ENCODE data around the gene RAB35.

RAB35 gene

DNA sequence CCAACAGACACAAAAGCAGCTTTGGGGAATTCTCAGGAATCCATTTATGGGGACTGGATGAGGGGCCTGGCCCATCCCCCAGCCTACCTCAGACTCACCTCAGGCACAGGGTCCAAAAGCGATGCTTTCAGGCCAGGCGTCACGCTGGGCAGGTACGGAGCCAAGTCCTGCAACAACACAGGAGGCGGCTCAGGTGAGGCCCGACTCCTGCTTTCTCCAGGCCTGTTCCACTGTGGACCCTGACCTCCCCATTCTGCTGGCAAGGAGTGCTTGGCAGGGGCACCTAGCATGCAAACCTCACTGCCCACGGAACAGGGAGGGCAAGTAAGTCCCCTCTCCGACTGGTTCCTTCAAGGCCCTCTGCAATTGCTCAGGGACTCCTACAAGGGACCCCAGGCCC is 28.6 kb upstream of the RAB35 start:
- TF ChIP-seq EP300 (IDR thresholded peaks at IDR 0.05; ENCODE audit: borderline replicate concordance) (no peak), CREB1 (IDR thresholded peaks at IDR 0.05; ENCODE audit: low read depth) (no peak), TEAD4 (IDR thresholded peaks at IDR 0.05) (no peak), TAF1 (IDR thresholded peaks at IDR 0.05; ENCODE audit: low read depth) (no peak), EGR1 (IDR thresholded peaks at IDR 0.05) (no peak), FOXM1 (IDR thresholded peaks at IDR 0.05; ENCODE audit: borderline replicate concordance, low read depth) (no peak), RAD21 (IDR thresholded peaks at IDR 0.05; ENCODE audit: low read depth) (no peak), REST (IDR thresholded peaks at IDR 0.05; ENCODE audit: low read depth) (no peak), TCF12 (IDR thresholded peaks at IDR 0.05; ENCODE audit: low read depth) (no peak), CEBPB (IDR thresholded peaks at IDR 0.05) (no peak), ZBTB7A (IDR thresholded peaks at IDR 0.05; ENCODE audit: low read depth) (no peak), YY1 (IDR thresholded peaks at IDR 0.05; ENCODE audit: low read depth) (no peak), NFIC (IDR thresholded peaks at IDR 0.05) (no peak)
- TF ChIP-seq, protein P1, sequence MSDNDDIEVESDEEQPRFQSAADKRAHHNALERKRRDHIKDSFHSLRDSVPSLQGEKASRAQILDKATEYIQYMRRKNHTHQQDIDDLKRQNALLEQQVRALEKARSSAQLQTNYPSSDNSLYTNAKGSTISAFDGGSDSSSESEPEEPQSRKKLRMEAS (IDR thresholded peaks at IDR 0.05), result no peak
- TF ChIP-seq, protein P2, sequence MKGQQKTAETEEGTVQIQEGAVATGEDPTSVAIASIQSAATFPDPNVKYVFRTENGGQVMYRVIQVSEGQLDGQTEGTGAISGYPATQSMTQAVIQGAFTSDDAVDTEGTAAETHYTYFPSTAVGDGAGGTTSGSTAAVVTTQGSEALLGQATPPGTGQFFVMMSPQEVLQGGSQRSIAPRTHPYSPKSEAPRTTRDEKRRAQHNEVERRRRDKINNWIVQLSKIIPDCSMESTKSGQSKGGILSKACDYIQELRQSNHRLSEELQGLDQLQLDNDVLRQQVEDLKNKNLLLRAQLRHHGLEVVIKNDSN (IDR thresholded peaks at IDR 0.05), result no peak

GRCh38 chr12:120144215-120144614 is 27.7 kb upstream of the RAB35 start:
- TF ChIP-seq FOXM1 (IDR thresholded peaks at IDR 0.05; ENCODE audit: borderline replicate concordance, low read depth) (no peak), EP300 (IDR thresholded peaks at IDR 0.05; ENCODE audit: borderline replicate concordance) (no peak), REST (IDR thresholded peaks at IDR 0.05; ENCODE audit: low read depth) (no peak), TEAD4 (IDR thresholded peaks at IDR 0.05) (no peak), YY1 (IDR thresholded peaks at IDR 0.05; ENCODE audit: low read depth) (no peak), TCF12 (IDR thresholded peaks at IDR 0.05; ENCODE audit: low read depth) (no peak), RAD21 (IDR thresholded peaks at IDR 0.05; ENCODE audit: low read depth) (no peak), TAF1 (IDR thresholded peaks at IDR 0.05; ENCODE audit: low read depth) (no peak), NFIC (IDR thresholded peaks at IDR 0.05) (no peak), CREB1 (IDR thresholded peaks at IDR 0.05; ENCODE audit: low read depth) (no peak), EGR1 (IDR thresholded peaks at IDR 0.05) (no peak), CEBPB (IDR thresholded peaks at IDR 0.05) (no peak), ZBTB7A (IDR thresholded peaks at IDR 0.05; ENCODE audit: low read depth) (no peak)
- TF ChIP-seq, protein P2 (IDR thresholded peaks at IDR 0.05), result no peak
- TF ChIP-seq, protein P1 (IDR thresholded peaks at IDR 0.05), result no peak

DNA sequence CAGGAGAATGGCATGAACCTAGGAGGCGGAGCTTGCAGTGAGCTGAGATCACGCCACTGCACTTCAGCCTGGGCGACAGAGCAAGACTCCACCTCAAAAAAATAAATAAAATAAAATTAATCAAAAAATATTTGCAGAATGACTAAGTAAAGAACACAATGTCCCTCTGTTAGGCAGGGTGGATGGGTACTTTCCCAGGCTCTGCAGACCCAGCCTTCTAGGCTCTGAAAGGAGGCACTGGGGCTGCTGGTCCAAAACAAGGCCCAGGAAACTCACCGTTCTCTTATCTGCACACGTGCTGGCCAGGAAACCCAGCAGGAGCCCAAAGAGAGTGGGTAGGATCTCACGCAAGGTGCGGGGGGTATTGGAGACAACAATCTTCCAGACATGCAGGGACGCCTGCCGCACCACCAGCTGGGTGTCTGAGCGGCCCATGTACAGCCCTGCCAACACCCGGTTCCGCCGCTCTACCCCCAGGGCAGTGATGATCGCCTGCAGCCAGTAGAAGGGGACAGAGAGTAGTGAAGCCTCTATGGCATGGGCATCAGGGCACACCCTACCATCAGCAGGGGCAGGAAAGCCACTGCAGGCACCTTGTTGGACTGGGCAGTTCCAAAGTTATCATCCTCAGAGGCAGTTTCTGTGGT is 25.8 kb upstream of the RAB35 start:
- TF ChIP-seq CEBPB (IDR thresholded peaks at IDR 0.05) (no peak), CREB1 (IDR thresholded peaks at IDR 0.05; ENCODE audit: low read depth) (no peak), RAD21 (IDR thresholded peaks at IDR 0.05; ENCODE audit: low read depth) (no peak), EGR1 (IDR thresholded peaks at IDR 0.05) (no peak), YY1 (IDR thresholded peaks at IDR 0.05; ENCODE audit: low read depth) (no peak), REST (IDR thresholded peaks at IDR 0.05; ENCODE audit: low read depth) (no peak)
- TF ChIP-seq, protein P2 (IDR thresholded peaks at IDR 0.05), result no peak

DNA sequence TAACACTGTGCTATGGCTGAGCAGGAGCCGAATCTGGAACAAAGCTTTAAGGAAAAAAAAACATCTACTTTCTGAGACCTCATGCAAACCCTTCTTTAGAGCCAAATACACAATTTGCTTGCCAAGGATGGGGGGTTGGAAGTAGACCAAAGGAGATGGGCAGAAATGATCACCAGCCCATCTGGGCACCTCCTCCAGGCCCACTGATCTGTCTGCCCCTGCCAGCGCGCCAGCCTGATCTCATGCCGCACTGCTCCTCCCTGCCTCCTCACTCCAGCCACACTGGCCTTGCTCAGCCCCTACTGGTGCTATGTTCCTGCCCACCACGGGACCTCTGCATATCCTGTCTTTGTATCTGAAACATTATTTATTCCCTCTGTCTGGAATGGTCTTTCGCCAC is 24.8 kb upstream of the RAB35 start:
- no peak for TF ChIP-seq YY1 (IDR thresholded peaks at IDR 0.05; ENCODE audit: low read depth)
- TF ChIP-seq, protein P2 (IDR thresholded peaks at IDR 0.05), result no peak
- no peak for TF ChIP-seq RAD21 (IDR thresholded peaks at IDR 0.05; ENCODE audit: low read depth)
- TF ChIP-seq FOXM1 (IDR thresholded peaks at IDR 0.05; ENCODE audit: borderline replicate concordance, low read depth), result no peak

Measured in Ishikawa (cell line).